PFSK-1 (cell line): ENCODE results near the gene NOD2.

ENCODE experiments used
- POLR2AphosphoS5 ChIP-seq: IDR thresholded peaks from 2 replicates; pipeline ENCODE4 v1.6.1; 2012; ENCODE audit warnings: low read depth, mild to moderate bottlenecking, control low read depth, low read length, moderate library complexity
- TF ChIP-seq, protein P1 (sequence below), 2 experiments: IDR thresholded peaks; 2 replicates each; pipeline versions ENCODE4 v1.6.1 to v1.8.0; 2011 to 2012; ENCODE audit warnings: low read depth in 2 of 2, low read length in 2 of 2, control low read depth in 1 of 2, inconsistent platforms in 1 of 2, mild to moderate bottlenecking in 1 of 2, moderate library complexity in 1 of 2; ENCODE audit not compliant: insufficient read depth in 1 of 2

DNA sequence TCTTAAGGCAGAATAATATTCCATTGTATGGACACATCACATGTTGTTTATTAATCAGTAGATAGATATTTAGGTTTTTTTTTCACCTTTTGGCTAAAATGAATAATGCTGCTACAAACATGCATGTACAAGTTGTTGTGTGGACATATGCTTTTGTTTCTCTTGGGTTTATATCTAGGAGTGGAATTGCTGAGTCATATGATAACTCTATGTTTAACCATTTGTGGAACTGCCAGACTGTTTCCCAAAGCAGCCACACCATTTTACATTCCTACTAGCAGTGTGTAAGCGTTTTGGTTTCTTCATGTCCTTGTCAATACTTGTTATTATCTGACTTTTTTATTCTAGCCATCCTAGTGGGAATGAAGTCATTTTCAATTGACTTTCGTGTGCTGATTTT, 69.8 kb downstream of the NOD2 start:
- TF ChIP-seq POLR2AphosphoS5: no peak
- TF ChIP-seq, protein P1, sequence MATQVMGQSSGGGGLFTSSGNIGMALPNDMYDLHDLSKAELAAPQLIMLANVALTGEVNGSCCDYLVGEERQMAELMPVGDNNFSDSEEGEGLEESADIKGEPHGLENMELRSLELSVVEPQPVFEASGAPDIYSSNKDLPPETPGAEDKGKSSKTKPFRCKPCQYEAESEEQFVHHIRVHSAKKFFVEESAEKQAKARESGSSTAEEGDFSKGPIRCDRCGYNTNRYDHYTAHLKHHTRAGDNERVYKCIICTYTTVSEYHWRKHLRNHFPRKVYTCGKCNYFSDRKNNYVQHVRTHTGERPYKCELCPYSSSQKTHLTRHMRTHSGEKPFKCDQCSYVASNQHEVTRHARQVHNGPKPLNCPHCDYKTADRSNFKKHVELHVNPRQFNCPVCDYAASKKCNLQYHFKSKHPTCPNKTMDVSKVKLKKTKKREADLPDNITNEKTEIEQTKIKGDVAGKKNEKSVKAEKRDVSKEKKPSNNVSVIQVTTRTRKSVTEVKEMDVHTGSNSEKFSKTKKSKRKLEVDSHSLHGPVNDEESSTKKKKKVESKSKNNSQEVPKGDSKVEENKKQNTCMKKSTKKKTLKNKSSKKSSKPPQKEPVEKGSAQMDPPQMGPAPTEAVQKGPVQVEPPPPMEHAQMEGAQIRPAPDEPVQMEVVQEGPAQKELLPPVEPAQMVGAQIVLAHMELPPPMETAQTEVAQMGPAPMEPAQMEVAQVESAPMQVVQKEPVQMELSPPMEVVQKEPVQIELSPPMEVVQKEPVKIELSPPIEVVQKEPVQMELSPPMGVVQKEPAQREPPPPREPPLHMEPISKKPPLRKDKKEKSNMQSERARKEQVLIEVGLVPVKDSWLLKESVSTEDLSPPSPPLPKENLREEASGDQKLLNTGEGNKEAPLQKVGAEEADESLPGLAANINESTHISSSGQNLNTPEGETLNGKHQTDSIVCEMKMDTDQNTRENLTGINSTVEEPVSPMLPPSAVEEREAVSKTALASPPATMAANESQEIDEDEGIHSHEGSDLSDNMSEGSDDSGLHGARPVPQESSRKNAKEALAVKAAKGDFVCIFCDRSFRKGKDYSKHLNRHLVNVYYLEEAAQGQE (IDR thresholded peaks at IDR 0.05; ENCODE audit: insufficient read depth in 1 of 2, low read depth in 2 of 2, low read length in 2 of 2): no peak
